Right cardiac atrium (tissue), 5 donors: ENCODE measurements around the gene KLF4. TPM values are rescaled to one million over a fixed set of nuclear protein-coding genes. Genes with fewer than 3 reads are reported as not detected.

ENCODE experiments used
- ATAC-seq, 2 donors: fragments of 200-7000 bp; cut with Tn5 transposase; one replicate each; pipeline versions ENCODE4 v1.8.0 to v1.9.1; 2020; ENCODE audit warnings: moderate library complexity in 2 of 2, mild to moderate bottlenecking in 1 of 2
- DNase-seq, 3 donors: peaks; one replicate each; pipeline ENCODE4 v3.0.0-alpha.2; 2020
- H3K27ac ChIP-seq: one replicate; pipeline ENCODE4 v1.5.1; 2013; ENCODE audit warnings: mild to moderate bottlenecking, low read length, control low read depth, moderate library complexity
- H3K27me3 ChIP-seq: one replicate; pipeline ENCODE4 v1.6.1; 2013; ENCODE audit not compliant: control insufficient read depth, insufficient read depth
- H3K4me1 ChIP-seq: one replicate; pipeline ENCODE4 v1.6.1; 2013; ENCODE audit warnings: low read length; ENCODE audit not compliant: control insufficient read depth, insufficient read depth
- H3K4me3 ChIP-seq: one replicate; pipeline ENCODE4 v1.5.1; 2013; ENCODE audit warnings: low read length, control low read depth
- H3K9me3 ChIP-seq: one replicate; pipeline ENCODE4 v1.6.1; 2013; ENCODE audit warnings: low read length; ENCODE audit not compliant: control insufficient read depth
- WGBS: extraction: QIAGEN DNeasy Blood & Tissue Kit; methylation state at CpG from one replicate; pipeline ENCODE4 v1.1.7; 2013; 5-methylcytosine and 5-hydroxymethylcytosine counted together
- intact Hi-C, 4 donors: fragments of 100-400 bp; cut with DNase I; formaldehyde crosslinking; loops; one replicate each; pipeline versions ENCODE4 v1.11.0 to v1.14.0; 2022 to 2023
- polyA plus RNA-seq: library from polyadenylated mRNA; stranded (reverse); fragments of 200-250 nt; gene quantifications from one replicate; pipeline ENCODE4 v1.2.3, GENCODE V29; 2013
- total RNA-seq, 4 donors: library from RNA; stranded (reverse); fragmentation: NEBNext Ultra II Directional; extraction: Animal tissue kit (Norgen Biotek cat#: 25700); gene quantifications; one replicate each; pipeline ENCODE4 v1.2.1, GENCODE V29; 2021
- donor health status: healthy with polysubstance abuse.
- donor health status: DM: no; HTN: yes; CAD: no.
- donor health status: DM: no; HTN: no; CAD: no.
- donor health status: DM: no; HTN: yes; CAD: no; lungs with severe emphysema.
- donor health status: DM: yes; HTN: yes; CAD: no.

The KLF4 gene
- total and polyA plus RNA-seq, 5 donors = 37.0 to 71.6 (median 44.1) TPM

- H3K4me1 ChIP-seq = no peaks in the 10 kb centered on the region
- peak in 1 of 2 donors; percentile 4 for ATAC-seq
- 20% methylated on average over 91 of the region's 91 CpGs for WGBS
- H3K9me3 ChIP-seq = no peaks in the 10 kb centered on the region
- H3K27ac ChIP-seq = peak overlapping the region; percentile 94
- DNase-seq = peak; percentile 65 to 87 (median 85)
- peak overlapping the region; percentile 76 for H3K4me3 ChIP-seq
- no peaks in the 10 kb centered on the region for H3K27me3 ChIP-seq
- intact Hi-C loops = loop anchor here in 3 of 4 donors (2.0 to 10.0 kb wide), 7 partner anchors 149 to 1080 kb away; no protein-coding TSS in a partner anchor
Measured at GRCh38 chr9:107487521-107488374, 1.8 kb downstream of the KLF4 start.

- Histone ChIP-seq H3K4me1 (no peaks in the 10 kb centered on the region), H3K4me3 (peak overlapping the region; percentile 76), H3K27ac (peak overlapping the region; percentile 94), H3K9me3 (no peaks in the 10 kb centered on the region), H3K27me3 (no peaks in the 10 kb centered on the region)
- intact Hi-C loops = loop anchor here in 3 of 4 donors (5.0 to 10.0 kb wide), 6 partner anchors 150 to 1080 kb away; no protein-coding TSS in a partner anchor
- 44% methylated on average over 31 of the region's 31 CpGs for WGBS
- ATAC-seq (no peak), DNase-seq (peak in 2 of 3 donors; percentile 62 to 70)
Measured at GRCh38 chr9:107486674-107487520, 2.7 kb downstream of the KLF4 start.

GRCh38 chr9:107485458-107486043 is 4.0 kb downstream of the KLF4 start:
- Histone ChIP-seq H3K9me3 (no peaks in the 10 kb centered on the region), H3K4me3 (peak overlapping the region; percentile 76), H3K4me1 (no peaks in the 10 kb centered on the region), H3K27me3 (no peaks in the 10 kb centered on the region), H3K27ac (no peak overlapping the region)
- peak in 1 of 3 donors; percentile 60 for DNase-seq
- intact Hi-C loops = loop anchor here in 3 of 4 donors (5.0 to 10.0 kb wide), 6 partner anchors 152 to 1082 kb away; no protein-coding TSS in a partner anchor
- ATAC-seq = no peak
- 70% methylated on average over 15 of the region's 15 CpGs for WGBS

GRCh38 chr9:107484117-107484723 is 5.3 kb downstream of the KLF4 start:
- H3K4me1 ChIP-seq = no peaks in the 10 kb centered on the region
- ATAC-seq = peak in 1 of 2 donors; percentile 68
- no peak overlapping the region for H3K27ac ChIP-seq
- H3K9me3 ChIP-seq = no peaks in the 10 kb centered on the region
- 44% methylated on average over 4 of the region's 4 CpGs for WGBS
- intact Hi-C loops = loop anchor here in 2 of 4 donors (5.0 to 10.0 kb wide), 4 partner anchors 251 to 1081 kb away; no protein-coding TSS in a partner anchor
- no peak for DNase-seq
- H3K27me3 ChIP-seq = no peaks in the 10 kb centered on the region
- peak overlapping the region; percentile 29 for H3K4me3 ChIP-seq

- no peak for ATAC-seq
- 64% methylated on average over 2 of the region's 2 CpGs for WGBS
- intact Hi-C loops = loop anchor here in 2 of 4 donors (5.0 to 10.0 kb wide), 4 partner anchors 251 to 1081 kb away; no protein-coding TSS in a partner anchor
- H3K4me3 ChIP-seq = no peak overlapping the region
- no peak overlapping the region for H3K27ac ChIP-seq
- no peaks in the 10 kb centered on the region for H3K27me3 ChIP-seq
- no peak for DNase-seq
- H3K4me1 ChIP-seq = no peaks in the 10 kb centered on the region
- no peaks in the 10 kb centered on the region for H3K9me3 ChIP-seq
Measured at GRCh38 chr9:107483666-107484065, 5.9 kb downstream of the KLF4 start.

- H3K27ac ChIP-seq = no peak overlapping the region
- no peaks in the 10 kb centered on the region for H3K9me3 ChIP-seq
- no peaks in the 10 kb centered on the region for H3K4me1 ChIP-seq
- DNase-seq = no peak
- intact Hi-C loops = loop anchor here in 2 of 4 donors (5.0 to 10.0 kb wide), 4 partner anchors 254 to 1084 kb away; no protein-coding TSS in a partner anchor
- no peak overlapping the region for H3K4me3 ChIP-seq
- 38% methylated on average over 4 of the region's 4 CpGs for WGBS
- no peaks in the 10 kb centered on the region for H3K27me3 ChIP-seq
- ATAC-seq = peak in 1 of 2 donors; percentile 14
Measured at GRCh38 chr9:107481035-107481434, 8.5 kb downstream of the KLF4 start.

- intact Hi-C loops = loop anchor here in 2 of 4 donors (5.0 to 10.0 kb wide), 4 partner anchors 254 to 1084 kb away; no protein-coding TSS in a partner anchor
- peak; percentile 24 to 30 for ATAC-seq
- no peak overlapping the region for H3K27ac ChIP-seq
- DNase-seq = peak; percentile 58 to 80 (median 79)
- H3K9me3 ChIP-seq = no peaks in the 10 kb centered on the region
- H3K4me1 ChIP-seq = no peaks in the 10 kb centered on the region
- no peak overlapping the region for H3K4me3 ChIP-seq
- H3K27me3 ChIP-seq = no peaks in the 10 kb centered on the region
- WGBS = 66% methylated on average over 12 of the region's 12 CpGs
Measured at GRCh38 chr9:107480386-107480789, 9.2 kb downstream of the KLF4 start.

GRCh38 chr9:107478805-107479204 is 10.8 kb downstream of the KLF4 start:
- no peaks in the 10 kb centered on the region for H3K4me1 ChIP-seq
- DNase-seq (no peak), ATAC-seq (peak in 1 of 2 donors; percentile 13)
- intact Hi-C loops = loop anchor here in 2 of 4 donors (10.0 kb wide), 2 partner anchors 796 to 1286 kb away; no protein-coding TSS in a partner anchor
- WGBS = 90% methylated on average over 4 of the region's 4 CpGs
- H3K4me3 ChIP-seq = no peak overlapping the region
- H3K9me3 ChIP-seq = no peaks in the 10 kb centered on the region
- no peaks in the 10 kb centered on the region for H3K27me3 ChIP-seq
- H3K27ac ChIP-seq = no peak overlapping the region

GRCh38 chr9:107474124-107474523 is 15.4 kb downstream of the KLF4 start:
- H3K9me3 ChIP-seq = no peaks in the 10 kb centered on the region
- no peaks in the 10 kb centered on the region for H3K27me3 ChIP-seq
- WGBS = 91% methylated on average over 6 of the region's 6 CpGs
- DNase-seq (no peak), ATAC-seq (no peak)
- no peak overlapping the region for H3K4me3 ChIP-seq
- intact Hi-C loops = loop anchor here in 2 of 4 donors (10.0 kb wide), 2 partner anchors 801 to 1291 kb away; no protein-coding TSS in a partner anchor
- H3K27ac ChIP-seq = no peak overlapping the region
- no peaks in the 10 kb centered on the region for H3K4me1 ChIP-seq
